Activated CD8-positive, alpha-beta memory T cell treated with anti-CD3 and anti-CD28 coated beads, Interleukin-2, amount 50 U/mL, for 24 hours (primary cell): ENCODE data around the gene KCNIP4.

Experiments
- DNase-seq: peaks from one replicate; pipeline ENCODE4 v3.0.0-alpha.2; 2020; ENCODE audit errors: extremely low read depth

KCNIP4 gene

GRCh38 chr4:21901281-21901680 lies 47.3 kb downstream of the KCNIP4 start:
- no peak for DNase-seq

DNA sequence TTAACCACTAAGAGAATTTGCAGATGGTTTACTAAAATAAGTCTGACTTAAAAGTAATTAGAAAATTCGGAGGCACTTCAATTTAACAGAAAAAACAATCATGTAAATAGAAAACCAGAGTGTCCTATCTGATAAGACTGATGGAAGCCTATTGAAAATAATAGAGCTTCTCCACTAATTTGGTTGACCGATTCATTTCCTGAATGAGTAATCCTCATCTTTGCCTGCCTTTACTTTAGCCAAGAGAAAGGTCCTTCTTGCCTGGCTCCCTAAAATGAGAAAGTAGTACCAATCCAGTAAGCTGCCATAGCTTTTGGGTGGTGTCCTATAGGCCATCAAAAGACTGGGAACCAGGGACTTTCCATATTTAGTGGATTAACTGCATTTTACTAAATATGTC lies 48.4 kb downstream of the KCNIP4 start:
- DNase-seq = no peak

GRCh38 chr4:21898101-21898500 lies 50.5 kb downstream of the KCNIP4 start:
- DNase-seq = no peak

DNA sequence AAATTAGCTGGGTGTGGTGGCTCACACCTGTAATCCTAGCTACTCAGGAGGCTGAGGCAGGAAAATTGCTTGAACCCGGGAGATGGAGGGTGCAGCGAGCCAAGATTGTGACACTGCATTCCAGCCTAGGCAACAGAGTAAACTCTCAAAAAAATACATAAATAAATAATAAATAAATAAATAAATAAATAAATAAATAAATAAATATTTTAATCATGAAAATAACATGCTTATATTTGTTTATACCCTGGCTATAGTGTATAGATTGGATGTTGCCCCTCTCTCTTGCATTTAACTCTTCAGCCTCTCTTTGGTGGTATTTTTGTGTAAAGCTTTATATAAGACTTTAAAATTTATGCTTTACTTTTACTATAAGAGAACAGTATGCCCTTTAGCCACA lies 51.8 kb downstream of the KCNIP4 start:
- DNase-seq = no peak

- DNase-seq = no peak
Observed at GRCh38 chr4:21893136-21893535, 55.4 kb downstream of the KCNIP4 start.

- DNase-seq = no peak
Observed at GRCh38 chr4:21890231-21890630, 58.3 kb downstream of the KCNIP4 start.

DNA sequence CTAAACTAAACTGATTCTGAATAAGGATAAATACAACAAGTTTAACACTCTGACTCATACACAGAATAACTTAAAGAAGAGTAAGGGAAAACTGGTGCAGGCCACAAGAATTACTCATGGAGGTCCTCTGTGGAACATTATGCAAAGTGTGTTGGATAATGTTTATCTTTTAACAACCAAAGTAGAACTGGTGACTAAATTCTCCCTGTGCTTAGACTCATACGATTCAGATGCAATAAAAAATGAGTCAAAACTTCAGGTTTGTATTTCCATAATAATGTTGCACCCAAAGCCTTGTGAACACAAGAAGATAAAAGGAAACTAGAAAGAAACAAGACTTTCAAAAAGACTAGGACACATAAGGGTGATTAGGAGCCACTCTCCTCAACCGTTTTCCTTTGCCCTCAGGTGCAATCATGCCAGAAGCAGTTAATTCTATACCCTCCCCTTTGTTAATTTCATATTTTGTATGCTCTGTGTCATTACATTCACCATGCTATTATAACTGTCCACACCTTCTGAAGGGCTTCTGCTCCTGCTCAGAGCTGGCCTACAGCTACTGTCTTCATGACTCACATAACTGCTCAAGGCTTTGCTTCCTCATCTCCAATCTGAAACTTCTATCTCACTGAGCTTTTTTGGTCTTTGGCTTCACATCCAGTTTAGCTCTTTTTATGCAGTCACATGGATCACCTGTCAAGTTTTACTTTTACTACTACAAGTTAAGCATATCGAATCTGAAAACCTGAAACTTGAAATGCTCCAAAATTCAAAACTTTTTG lies 60.2 kb downstream of the KCNIP4 start:
- no peak for DNase-seq

- no peak for DNase-seq
Observed at GRCh38 chr4:21887481-21887880, 61.1 kb downstream of the KCNIP4 start.

DNA sequence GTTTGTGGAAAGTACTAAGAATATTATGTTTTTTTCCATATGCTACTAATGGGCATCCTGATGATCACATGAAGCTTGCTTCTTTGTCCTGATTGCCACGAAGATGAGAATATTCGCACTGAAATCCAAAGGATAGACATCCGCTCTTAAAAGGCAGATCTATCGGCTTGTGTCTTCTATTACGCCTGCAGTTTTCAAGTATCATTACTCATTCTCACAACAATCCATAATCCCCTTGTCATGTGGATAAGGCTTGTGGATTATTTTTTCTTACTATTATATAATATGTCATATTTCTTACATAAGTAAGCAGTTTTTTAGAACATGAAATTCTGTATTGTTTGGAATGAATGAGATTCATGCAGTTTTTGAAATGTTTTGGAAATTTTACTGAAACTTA lies 62.8 kb downstream of the KCNIP4 start:
- no peak for DNase-seq

DNA sequence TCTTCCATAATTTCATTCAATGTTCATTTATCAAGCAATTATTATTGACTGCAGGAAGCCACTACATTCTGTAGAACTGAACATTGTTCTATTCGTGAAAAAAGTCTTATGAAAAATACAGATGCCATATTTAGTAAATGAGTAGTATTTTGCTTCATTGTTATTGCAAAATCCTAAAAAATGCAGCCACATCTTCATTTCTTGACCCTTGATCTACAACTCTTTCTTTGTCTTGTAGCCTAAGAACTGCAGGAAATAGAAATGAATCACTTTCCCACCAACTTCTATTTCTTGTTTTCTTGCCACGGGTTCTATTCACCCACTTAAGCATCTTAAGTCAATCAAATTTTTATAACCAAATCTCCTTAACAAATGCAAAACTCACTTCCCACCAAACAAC lies 63.3 kb downstream of the KCNIP4 start:
- DNase-seq = no peak

DNA sequence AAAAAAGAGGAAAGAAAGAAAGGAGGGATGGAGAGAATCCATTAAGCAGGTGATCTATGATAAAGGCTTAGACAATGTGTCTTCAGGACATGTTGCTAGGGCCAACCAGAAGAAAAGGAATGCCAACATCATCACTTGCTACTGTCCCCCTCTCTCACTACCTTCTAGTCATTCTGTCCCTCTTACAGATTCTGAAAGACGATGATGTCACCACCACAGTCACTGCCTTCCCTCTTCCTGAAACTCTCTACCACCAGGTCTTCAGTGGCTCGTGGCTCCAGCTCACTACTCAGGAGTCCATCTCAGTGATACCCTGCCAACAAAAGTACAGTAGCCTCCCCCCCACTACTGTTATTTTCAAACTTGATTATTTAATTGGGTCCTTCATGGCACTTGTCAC lies 64.0 kb downstream of the KCNIP4 start:
- no peak for DNase-seq

- no peak for DNase-seq
Observed at GRCh38 chr4:21882051-21882839, 66.3 kb downstream of the KCNIP4 start.

DNA sequence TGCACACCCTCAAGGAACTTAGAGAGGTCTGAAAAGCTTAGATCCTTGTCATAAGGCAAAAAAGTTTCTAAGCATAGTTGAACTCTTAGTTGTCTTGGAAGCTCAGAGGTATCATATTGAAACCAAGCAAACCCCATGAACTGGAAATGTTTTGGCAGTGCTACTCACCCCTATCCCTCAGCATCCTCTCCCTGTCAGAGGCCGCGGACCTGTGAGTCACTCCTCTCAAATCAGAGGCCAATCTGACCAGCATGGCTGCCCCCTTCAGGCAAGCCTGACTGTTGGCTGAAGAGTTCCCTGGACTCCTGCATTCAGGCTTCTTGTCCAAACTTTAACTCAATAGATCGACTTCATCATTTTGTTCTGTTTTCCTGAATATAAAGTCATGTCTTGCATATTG lies 69.4 kb downstream of the KCNIP4 start:
- no peak for DNase-seq

DNA sequence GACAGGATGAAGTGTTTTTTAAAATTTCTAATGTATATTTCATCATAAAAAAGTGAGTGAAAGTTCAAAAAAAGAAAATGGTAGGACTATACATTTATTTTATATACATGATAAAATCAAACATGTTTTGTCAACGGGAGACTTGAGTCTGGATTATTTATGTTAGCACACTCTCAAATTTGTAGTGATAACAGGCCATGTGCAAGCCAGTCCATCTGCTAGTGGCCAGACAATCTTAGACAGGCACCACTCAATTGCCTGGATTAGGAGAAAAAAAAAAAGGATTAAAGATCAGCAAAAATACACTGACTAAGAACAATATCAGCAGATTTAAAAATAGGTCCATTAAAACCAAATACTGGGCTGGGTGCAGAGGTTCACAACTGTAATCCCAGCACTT lies 71.9 kb downstream of the KCNIP4 start:
- no peak for DNase-seq

DNA sequence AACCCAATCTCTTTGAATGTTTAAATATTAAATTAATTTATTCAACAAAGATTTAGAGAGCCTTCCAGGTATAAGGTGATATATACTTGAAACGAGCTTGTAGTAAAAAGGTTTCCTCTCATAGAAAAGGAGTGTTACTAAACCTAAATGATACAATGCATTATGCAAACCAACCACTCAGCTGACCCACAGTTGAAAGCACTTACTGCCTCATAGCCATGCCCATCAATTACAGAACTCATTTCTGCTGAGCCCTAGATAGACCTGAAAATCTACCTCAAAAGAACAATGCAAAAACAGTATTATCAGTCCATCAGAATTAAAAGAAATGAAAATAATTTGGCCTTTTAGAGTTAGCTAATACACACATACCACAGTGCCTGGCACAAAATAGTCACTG lies 75.4 kb downstream of the KCNIP4 start:
- no peak for DNase-seq

DNA sequence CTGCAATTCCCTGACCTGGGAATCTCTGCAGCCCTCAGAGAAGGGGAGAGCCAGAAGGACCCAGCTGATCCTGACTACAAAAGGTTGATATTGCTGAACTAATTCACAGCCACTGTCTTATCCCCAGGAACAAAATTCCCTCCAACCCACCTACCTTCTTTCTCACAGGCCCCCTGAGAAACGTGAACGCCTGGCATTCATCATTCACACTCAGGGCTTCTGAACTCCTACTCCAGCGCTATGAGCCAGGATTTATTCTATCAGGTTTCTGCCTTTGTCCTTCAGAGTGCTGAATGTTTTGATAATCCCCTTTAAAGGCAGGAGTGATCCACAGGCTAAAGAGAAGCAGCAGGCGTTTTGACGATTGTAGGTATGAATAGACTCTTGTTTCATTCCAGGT lies 76.5 kb downstream of the KCNIP4 start:
- no peak for DNase-seq

DNA sequence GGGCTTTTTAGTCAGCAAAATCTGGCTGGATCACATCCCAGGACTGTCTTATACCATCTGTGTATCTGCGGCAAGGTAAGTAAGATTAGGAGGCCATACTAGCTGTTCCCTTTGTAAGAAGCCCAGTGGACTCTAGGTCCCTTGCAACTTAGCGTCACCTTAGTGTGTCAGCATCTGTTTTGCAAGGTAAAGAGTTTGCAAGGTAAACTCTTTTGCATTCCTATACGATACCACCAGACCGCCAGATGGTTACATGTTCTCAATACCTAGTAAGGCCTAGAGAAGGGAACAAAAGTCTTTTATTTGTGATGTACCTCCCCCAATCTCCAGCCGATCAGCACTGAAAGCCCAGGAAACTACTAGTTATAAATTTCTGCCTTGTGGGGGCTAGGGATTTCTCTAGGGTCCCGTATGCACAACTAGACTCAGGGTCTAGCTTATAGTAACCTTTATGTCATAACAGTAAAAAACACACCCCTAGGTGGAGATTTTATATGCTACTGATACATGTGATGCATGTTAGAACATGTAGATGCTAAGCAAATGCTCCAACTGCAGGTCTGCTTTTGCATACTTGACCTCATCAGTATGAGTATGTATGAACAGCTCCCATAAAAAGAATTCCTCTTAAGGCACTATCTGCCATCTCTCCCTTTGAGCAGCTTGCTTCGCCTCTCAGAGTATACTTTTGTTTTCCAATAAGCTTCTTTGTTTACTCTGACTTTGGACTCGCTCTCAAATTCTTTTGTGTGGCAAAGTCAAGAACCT lies 78.4 kb downstream of the KCNIP4 start:
- DNase-seq = no peak

GRCh38 chr4:21864686-21865085 lies 83.9 kb downstream of the KCNIP4 start:
- no peak for DNase-seq

DNA sequence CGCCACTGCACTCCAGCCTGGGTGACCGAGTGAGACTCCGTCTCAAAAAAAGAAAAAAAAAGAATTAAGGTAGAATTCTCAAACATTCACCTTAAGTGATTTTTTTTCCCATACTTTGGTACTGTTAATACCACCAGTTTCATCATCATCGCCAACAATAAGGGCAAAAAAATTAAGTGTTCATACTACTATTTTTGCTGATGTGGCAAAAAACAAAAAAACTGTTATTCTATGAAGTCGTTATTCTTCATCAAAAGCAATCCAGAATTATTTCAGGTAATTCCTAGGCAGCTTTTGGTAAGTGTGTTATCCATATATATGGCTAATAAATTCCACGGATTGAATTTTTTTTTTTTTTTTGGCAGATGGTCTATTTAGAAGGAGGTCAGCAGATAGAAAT lies 85.7 kb downstream of the KCNIP4 start:
- no peak for DNase-seq

DNA sequence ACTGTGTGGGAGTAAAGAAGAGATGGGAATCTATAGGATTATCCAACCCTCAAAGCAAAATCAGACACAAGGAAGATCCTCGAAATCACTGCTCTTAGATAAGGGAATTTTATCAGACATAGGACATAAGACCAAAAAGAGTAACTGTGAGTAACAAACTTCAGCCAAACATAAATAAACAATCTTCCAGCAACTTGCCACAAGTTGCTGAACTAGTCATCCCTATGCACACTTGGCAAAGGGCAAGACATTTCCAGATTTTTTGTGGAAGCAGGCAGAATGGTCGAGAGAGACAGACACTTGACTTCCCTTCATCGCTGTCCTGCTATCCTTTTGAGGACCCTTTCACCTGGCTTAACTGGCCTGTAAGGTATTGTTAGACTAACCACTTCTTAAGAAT lies 89.6 kb downstream of the KCNIP4 start:
- no peak for DNase-seq

GRCh38 chr4:21856754-21857153 lies 91.8 kb downstream of the KCNIP4 start:
- no peak for DNase-seq

DNA sequence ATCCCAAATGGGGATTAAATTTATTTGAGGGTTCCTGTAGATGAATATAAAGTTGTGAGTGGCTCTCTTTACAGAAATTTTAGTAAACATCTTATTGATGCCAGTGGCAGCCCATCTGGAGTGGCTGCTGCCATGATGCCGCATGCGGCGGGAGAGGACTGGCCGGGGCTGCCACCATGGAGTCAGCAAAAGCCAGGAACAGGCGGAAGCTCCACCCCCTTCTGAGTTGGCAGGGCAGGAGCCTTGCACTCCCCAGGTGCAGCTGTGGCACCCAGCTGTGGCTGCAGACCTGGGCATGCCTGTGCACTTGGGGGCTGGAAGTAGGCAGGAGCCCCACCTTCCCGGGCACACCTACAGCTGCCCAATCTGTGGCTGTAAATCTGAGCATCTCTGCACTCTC lies 92.3 kb downstream of the KCNIP4 start:
- no peak for DNase-seq

DNA sequence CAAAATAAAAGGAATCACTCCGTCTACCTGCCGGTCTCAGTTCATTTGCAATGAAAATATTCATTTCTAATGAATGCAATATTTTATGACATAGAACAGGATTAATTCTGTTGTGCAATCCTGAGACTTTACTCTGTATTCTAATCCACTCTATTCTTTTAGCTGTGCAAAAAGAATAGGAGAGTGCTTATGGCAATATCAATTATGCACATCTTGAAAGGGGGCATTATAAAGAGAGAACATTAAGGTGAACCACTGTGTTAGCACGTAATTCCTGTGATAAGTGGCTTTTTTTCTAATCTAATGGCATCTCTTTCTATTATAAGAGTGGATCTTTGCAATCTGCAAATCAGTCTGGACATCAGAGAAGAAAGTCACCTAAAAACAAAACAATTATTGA lies 99.5 kb downstream of the KCNIP4 start:
- no peak for DNase-seq
